ENCODE results near the gene SHMT1. TPM values are rescaled to one million over a fixed set of nuclear protein-coding genes. Genes with fewer than 3 reads are reported as not detected.
"Not testable (repeated sequence)": the region's sequence is repeated elsewhere in the genome, so short reads cannot be mapped to it uniquely, and the experiment has no call there.

The SHMT1 gene
- total and polyA plus RNA-seq, 2 experiments from 2014 or later, result 30.4 to 36.2 TPM

- Histone ChIP-seq H3K4me3 (no peak overlapping the region), H3K4me1 (ENCODE audit: insufficient read depth) (peaks cover 4% of the 10 kb centered on the region), H3K36me3 (replicated peaks; ENCODE audit: insufficient read depth, low read depth) (no peaks in the 10 kb centered on the region), H3K9me3 (ENCODE audit: low read depth) (no peaks in the 10 kb centered on the region), H3K4me2 (no peak overlapping the region), H3K27me3 (no peaks in the 10 kb centered on the region), H3K27ac (no peak overlapping the region), H2AFZ (no peak overlapping the region), H4K20me1 (ENCODE audit: insufficient read depth, poor library complexity, severe bottlenecking) (no peaks in the 10 kb centered on the region), H3K79me2 (no peaks in the 10 kb centered on the region), H3K9me2 (replicated peaks; ENCODE audit: insufficient read depth) (no peaks in the 10 kb centered on the region)
- TF ChIP-seq EZH2 (IDR thresholded peaks at IDR 0.05; ENCODE audit: borderline replicate concordance) (no peak), EZH2phosphoT487 (IDR thresholded peaks at IDR 0.05; ENCODE audit: low read depth, severe bottlenecking, unreplicated experiment) (no peak), CTCF (IDR thresholded peaks at IDR 0.05; ENCODE audit: poor library complexity) (no peak)
- DNase-seq (ENCODE audit: low spot score), result no peak
- 94% methylated on average over 6 of the region's 6 CpGs for WGBS (ENCODE audit: low lambda C conversion rate, missing lambda C conversion rate)
Observed at GRCh38 chr17:18353541-18353940, 9.8 kb downstream of the SHMT1 start.

- Histone ChIP-seq H4K20me1 (ENCODE audit: insufficient read depth, poor library complexity, severe bottlenecking) (no peaks in the 10 kb centered on the region), H2AFZ (no peak overlapping the region), H3K4me2 (no peak overlapping the region), H3K4me1 (ENCODE audit: insufficient read depth) (no peaks in the 10 kb centered on the region), H3K79me2 (no peaks in the 10 kb centered on the region), H3K9me3 (ENCODE audit: low read depth) (no peaks in the 10 kb centered on the region), H3K4me3 (no peak overlapping the region), H3K27me3 (no peaks in the 10 kb centered on the region), H3K9me2 (replicated peaks; ENCODE audit: insufficient read depth) (no peaks in the 10 kb centered on the region), H3K36me3 (replicated peaks; ENCODE audit: insufficient read depth, low read depth) (no peaks in the 10 kb centered on the region), H3K27ac (no peak overlapping the region)
- no peak for DNase-seq (ENCODE audit: low spot score)
- 95% methylated on average over 5 of the region's 5 CpGs for WGBS (ENCODE audit: low lambda C conversion rate, missing lambda C conversion rate)
- no peak for TF ChIP-seq CTCF (IDR thresholded peaks at IDR 0.05; ENCODE audit: poor library complexity)
- TF ChIP-seq EZH2phosphoT487 (IDR thresholded peaks at IDR 0.05; ENCODE audit: low read depth, severe bottlenecking, unreplicated experiment), result no peak
Observed at GRCh38 chr17:18344021-18344420, 19.3 kb downstream of the SHMT1 start.

GRCh38 chr17:18339933-18340332 lies 23.4 kb downstream of the SHMT1 start:
- Histone ChIP-seq H4K20me1 (ENCODE audit: insufficient read depth, poor library complexity, severe bottlenecking) (no peaks in the 10 kb centered on the region), H3K9me3 (ENCODE audit: low read depth) (no peaks in the 10 kb centered on the region), H2AFZ (no peak overlapping the region), H3K4me3 (no peak overlapping the region), H3K27ac (no peak overlapping the region), H3K79me2 (no peaks in the 10 kb centered on the region), H3K4me2 (no peak overlapping the region), H3K36me3 (replicated peaks; ENCODE audit: insufficient read depth, low read depth) (no peaks in the 10 kb centered on the region), H3K4me1 (ENCODE audit: insufficient read depth) (no peaks in the 10 kb centered on the region), H3K9me2 (replicated peaks; ENCODE audit: insufficient read depth) (no peaks in the 10 kb centered on the region), H3K27me3 (no peaks in the 10 kb centered on the region)
- over 99% methylated on average over 13 of the region's 13 CpGs for WGBS (ENCODE audit: low lambda C conversion rate, missing lambda C conversion rate)
- DNase-seq (ENCODE audit: low spot score), result no peak
- TF ChIP-seq CTCF (IDR thresholded peaks at IDR 0.05; ENCODE audit: poor library complexity), result no peak
- no peak for TF ChIP-seq EZH2 (IDR thresholded peaks at IDR 0.05; ENCODE audit: borderline replicate concordance)
- TF ChIP-seq EZH2phosphoT487 (IDR thresholded peaks at IDR 0.05; ENCODE audit: low read depth, severe bottlenecking, unreplicated experiment), result no peak

GRCh38 chr17:18338158-18338557 lies 25.2 kb downstream of the SHMT1 start:
- 98% methylated on average over 8 of the region's 25 CpGs for WGBS (ENCODE audit: low lambda C conversion rate, missing lambda C conversion rate)
- not testable (repeated sequence) for H3K4me1 ChIP-seq (ENCODE audit: insufficient read depth); H3K36me3 ChIP-seq (replicated peaks; ENCODE audit: insufficient read depth, low read depth)

More at GRCh38 chr17:18338158-18338557, 25.2 kb downstream of the SHMT1 start:
- not testable (repeated sequence) for H3K9me2 ChIP-seq (replicated peaks; ENCODE audit: insufficient read depth); H4K20me1 ChIP-seq (ENCODE audit: insufficient read depth, poor library complexity, severe bottlenecking); H2AFZ ChIP-seq; H3K9me3 ChIP-seq (ENCODE audit: low read depth); H3K4me3 ChIP-seq; H3K4me2 ChIP-seq; H3K27ac ChIP-seq; H3K27me3 ChIP-seq; DNase-seq (ENCODE audit: low spot score); H3K79me2 ChIP-seq

All from hepatocyte (in vitro differentiated cells).